GM15510 (cell line): ENCODE data around the gene PRR5L.

Experiments used
- POLR2A ChIP-seq: IDR thresholded peaks from 3 replicates; pipeline ENCODE4 v1.6.1; 2011; ENCODE audit warnings: borderline replicate concordance; ENCODE audit not compliant: insufficient read length; ENCODE audit errors: extremely low read depth

The PRR5L gene

GRCh38 chr11:36454551-36454940 lies 158.5 kb downstream of the PRR5L start:
- no peak for TF ChIP-seq POLR2A

DNA sequence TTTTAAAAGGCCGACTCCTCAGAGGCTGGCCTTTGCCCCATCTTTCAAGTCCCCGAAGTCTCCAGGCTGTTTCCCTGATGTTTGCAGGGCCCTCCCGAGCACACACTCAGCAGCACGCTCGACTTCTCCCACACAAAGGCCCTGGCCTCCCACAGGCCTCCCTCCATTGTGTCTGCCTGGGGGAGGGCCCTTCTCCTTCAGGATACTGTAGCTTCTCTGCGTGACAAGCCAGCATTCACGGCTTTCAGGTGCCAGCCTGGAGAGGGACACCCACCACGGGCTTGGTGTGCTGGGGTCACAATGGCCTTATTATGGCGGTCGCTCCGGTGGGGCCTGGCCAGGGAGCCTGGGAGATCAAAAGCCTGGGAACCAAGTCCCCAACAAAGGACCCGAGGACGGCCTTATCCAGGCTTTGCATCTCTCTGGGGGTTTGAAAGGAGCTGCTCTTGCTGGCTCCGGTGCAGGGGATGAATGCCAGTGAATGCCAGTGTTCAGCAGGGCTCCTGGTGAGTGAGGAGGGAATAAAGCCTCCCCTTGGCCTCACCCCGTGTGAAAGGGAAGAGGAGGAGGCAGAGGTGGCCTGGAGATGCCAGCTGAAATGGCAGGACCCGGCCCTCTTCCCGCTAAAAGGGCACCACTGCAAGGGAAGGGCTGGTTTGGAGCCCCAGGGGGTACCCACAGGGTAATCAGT lies 159.0 kb downstream of the PRR5L start:
- TF ChIP-seq POLR2A, result no peak

DNA sequence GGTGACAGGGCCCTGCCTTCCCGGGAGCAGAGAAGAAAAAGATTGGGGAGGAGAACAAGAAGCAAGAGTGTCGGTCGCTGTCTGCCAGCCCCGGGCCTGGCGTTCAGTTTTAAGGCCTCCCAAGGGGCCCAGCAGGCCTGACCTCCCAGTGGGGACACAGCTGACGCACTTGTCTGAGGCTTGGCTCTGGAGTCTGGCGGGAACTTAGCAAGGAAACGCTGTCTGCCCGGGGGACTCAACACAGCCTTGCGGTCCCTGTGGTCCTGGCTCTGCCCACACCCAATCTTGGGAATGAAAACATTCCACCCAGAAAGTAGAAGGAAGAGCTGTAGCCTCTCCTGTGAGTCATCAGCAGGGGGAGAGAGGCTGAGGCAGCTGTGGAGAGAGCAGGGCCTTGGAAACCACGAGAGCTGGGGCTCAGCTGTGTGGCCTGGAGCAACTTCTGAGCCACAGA lies 159.6 kb downstream of the PRR5L start:
- TF ChIP-seq POLR2A, result no peak

DNA sequence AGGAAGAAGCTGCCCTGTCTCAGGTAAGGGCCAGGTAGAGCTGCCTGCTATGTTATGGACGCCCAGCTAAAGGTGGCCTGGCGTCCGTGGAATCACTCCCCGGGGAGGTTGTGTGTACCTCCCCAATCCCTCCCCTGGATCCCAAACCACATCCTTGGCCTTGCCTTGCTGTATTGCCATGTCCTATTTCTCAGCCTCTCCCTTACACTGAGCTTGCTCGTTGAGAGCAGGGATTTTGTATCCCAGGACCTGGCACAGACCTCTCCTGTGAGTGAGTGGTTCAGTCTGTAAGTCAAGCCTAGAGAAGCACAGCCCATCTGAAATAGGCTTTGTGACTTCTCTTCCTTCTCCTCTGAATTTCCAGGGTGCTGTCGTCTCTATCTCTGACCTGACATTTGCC lies 160.1 kb downstream of the PRR5L start:
- TF ChIP-seq POLR2A, result no peak

- no peak for TF ChIP-seq POLR2A
Observed at GRCh38 chr11:36458129-36458915, 162.2 kb downstream of the PRR5L start.

DNA sequence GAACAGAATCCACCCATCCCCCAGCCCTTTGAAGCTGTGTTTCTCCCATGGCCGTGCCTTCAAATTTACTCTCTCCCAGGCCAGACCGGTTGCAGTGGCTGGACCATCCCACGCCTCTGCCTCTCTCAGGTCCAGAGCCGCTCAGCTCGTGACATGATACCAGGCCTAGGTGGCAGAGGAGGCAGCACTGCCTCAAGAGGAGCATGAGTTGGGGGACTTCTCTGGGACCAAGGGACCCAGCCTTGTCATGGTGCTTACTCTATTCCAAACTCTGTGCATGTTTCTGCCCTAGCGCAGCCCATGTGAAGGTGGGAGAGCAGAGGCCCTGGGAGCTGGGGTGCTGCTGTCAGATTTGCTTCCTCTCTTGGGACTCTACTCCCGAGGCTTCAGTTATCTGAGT lies 163.0 kb downstream of the PRR5L start:
- no peak for TF ChIP-seq POLR2A

DNA sequence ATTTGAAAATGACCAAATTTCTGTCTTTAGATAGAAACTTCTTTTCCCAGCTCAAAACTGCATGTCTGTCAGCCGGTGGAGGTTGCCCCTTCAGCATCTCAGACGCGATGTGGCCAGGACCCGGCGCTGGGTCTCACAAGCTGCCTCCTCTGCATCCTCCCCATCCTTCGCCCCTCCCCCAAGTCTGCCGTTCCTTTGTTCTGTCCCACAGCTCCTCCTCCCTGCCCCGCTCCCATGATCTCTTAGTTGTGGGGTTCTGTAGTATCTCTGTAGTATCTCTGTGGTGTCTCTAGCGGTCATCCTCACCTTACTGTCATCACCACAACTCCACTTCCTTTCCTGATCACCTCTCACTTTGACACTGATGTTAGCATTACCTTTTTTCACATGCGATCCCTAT lies 164.1 kb downstream of the PRR5L start:
- TF ChIP-seq POLR2A, result no peak

- no peak for TF ChIP-seq POLR2A
Observed at GRCh38 chr11:36462321-36462720, 166.2 kb downstream of the PRR5L start.

DNA sequence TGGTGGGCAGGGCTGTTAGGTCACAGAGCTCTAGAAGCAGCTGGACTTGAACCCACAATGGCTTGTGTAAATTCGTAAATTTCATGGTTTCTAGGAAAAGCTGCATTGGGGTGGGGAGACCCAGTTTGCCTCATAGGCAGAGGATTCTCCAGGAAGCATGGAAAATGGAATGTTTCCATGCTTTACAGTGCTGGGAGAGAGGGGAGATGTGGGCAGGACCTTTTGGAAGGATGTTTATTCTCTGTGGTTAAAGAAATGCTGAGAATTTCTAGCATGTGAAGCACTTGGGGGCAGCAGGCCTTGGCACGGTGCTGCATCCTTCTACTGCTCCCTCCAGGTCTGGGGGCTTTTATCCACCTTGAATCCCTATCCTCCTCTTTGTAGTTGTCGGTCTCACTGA lies 167.7 kb downstream of the PRR5L start:
- TF ChIP-seq POLR2A, result no peak

DNA sequence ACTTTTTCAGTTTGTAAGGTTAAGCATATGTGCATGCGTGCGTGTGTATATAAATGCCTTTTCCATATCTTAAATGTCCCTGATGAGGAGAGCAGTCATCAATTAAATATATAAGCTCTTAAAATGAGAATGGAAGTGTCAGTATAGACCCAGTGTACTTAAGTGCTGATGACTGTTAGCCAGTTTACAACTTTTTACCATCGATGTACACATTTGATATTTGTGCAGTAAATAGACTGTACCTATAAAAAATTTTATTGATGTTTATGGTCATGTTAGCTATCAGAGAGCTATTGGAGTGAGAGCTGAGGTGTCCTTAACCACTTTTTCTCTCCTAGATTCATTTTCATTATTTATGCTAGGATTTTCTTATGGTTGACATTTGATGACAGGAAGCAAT lies 168.6 kb downstream of the PRR5L start:
- no peak for TF ChIP-seq POLR2A

GRCh38 chr11:36465449-36466163 lies 169.5 kb downstream of the PRR5L start:
- no peak for TF ChIP-seq POLR2A

DNA sequence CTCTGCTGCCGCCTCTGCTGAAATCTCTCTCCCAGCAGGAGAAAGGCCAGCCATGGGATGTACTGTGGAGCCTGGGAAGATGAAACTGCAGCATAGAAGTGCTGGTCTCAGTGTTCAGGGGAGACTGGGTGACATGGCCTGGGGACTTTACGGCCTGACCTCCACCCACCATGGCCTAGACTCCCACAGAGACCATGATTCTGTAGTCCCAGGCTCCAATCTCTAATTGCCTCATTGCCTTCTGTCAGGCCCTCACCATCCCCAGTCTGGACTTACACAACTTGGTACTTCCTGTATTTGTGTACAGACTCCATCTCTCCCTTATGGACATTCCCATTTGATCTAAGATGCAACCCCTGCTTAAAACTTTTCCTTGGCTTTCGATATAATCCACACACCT lies 170.9 kb downstream of the PRR5L start:
- TF ChIP-seq POLR2A, result no peak

DNA sequence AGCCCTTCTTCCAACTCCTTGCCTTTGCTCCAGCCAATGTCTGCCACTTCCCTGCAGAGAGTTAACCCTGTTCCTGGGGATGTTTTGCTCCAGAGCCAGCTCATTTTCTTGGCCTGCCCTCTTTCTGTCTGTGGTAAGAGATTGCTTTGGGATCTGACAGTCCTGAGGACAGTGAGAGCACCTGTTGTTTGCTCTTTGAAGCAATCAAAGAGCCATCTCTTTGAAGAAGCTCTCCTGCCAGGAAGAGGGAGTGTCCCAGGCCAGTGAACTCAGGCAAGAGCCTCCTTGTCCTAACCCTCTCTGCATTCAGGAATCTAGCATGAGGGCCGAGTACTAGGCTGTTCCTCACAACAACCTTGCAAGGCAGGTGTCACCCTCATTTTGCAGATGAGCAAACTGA lies 171.8 kb downstream of the PRR5L start:
- no peak for TF ChIP-seq POLR2A

DNA sequence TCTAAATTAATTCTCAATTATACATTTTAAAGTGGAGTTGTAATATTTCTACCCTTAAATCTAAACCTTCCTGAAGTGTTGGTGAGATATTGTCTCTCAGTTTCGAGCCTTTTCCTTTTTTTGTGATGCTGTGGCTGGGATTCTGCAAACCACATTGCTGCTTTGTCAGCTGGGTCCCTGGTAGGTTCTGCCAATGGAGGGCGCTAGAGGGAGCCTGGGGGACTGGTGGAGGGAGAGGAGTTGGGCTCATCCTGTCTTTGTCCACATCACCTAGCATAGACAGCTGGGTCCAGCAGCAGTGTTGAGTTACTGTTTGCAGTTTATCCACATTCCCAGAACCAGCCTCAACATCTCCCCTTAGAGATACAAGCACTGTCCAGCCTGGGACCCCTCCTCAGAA lies 173.0 kb downstream of the PRR5L start:
- no peak for TF ChIP-seq POLR2A

GRCh38 chr11:36469881-36470802 lies 174.1 kb downstream of the PRR5L start:
- TF ChIP-seq POLR2A, result no peak

GRCh38 chr11:36471577-36471976 lies 175.5 kb downstream of the PRR5L start:
- no peak for TF ChIP-seq POLR2A

GRCh38 chr11:36475192-36475591 lies 179.1 kb downstream of the PRR5L start:
- no peak for TF ChIP-seq POLR2A
